Activated CD4-positive, alpha-beta memory T cell treated with anti-CD3 and anti-CD28 coated beads, Interleukin-2, amount 10 ng/mL, durations not matched to agents 7 days and 5 days (primary cell): ENCODE measurements around the gene TNFRSF17. TPM values are rescaled to one million over a fixed set of nuclear protein-coding genes. Genes with fewer than 3 reads are reported as not detected.
A peak's percentile ranks its signal among the peaks of the same experiment; 100 is the strongest.
"Not testable (repeated sequence)": the region's sequence is repeated elsewhere in the genome, so short reads cannot be mapped to it uniquely, and the experiment has no call there.

Experiments
- CTCF ChIA-PET: fragments of 350-600 bp; sonication (Branson Sonifier 250); formaldehyde crosslinking; loops from one replicate; lab custom pipeline; 2021; ENCODE audit warnings: antibody characterized with exemption, inconsistent platforms; lab: Charles Lee
- POLR2A ChIA-PET: fragments of 350-600 bp; sonication (Branson Sonifier 250); formaldehyde crosslinking; loops from one replicate; lab custom pipeline; 2021; ENCODE audit warnings: antibody characterized with exemption; lab: Charles Lee
- DNase-seq: peaks from one replicate; pipeline ENCODE4 v3.0.0-alpha.2; 2020
- H3K27ac Mint-ChIP-seq: one replicate; pipeline ENCODE4 v1.8.0; 2021; ENCODE audit warnings: mild to moderate bottlenecking, mixed read lengths
- H3K27me3 Mint-ChIP-seq: one replicate; pipeline ENCODE4 v1.8.0; 2021; ENCODE audit warnings: mixed read lengths
- H3K36me3 Mint-ChIP-seq: one replicate; pipeline ENCODE4 v1.8.0; 2021; ENCODE audit warnings: low read depth, mixed read lengths
- H3K4me1 Mint-ChIP-seq: one replicate; pipeline ENCODE4 v1.8.0; 2021; ENCODE audit warnings: mixed read lengths
- H3K4me3 Mint-ChIP-seq: one replicate; pipeline ENCODE4 v1.8.0; 2021; ENCODE audit warnings: mild to moderate bottlenecking, mixed read lengths
- H3K9me3 Mint-ChIP-seq: one replicate; pipeline ENCODE4 v1.8.0; 2021; ENCODE audit warnings: mixed read lengths
- total RNA-seq, 2 experiments: library from RNA; stranded (reverse); gene quantifications; one replicate each; pipeline ENCODE4 v1.2.3, GENCODE V29; 2021

TNFRSF17 gene
- not detected for total RNA-seq

GRCh38 chr16:11964761-11965551 lies at the start of gene TNFRSF17:
TNFRSF17 (plus strand) TSS chr16:11965210; CDS start chr16:11965325, 115 bp downstream.
- no peak for DNase-seq
- no peaks in the 10 kb centered on the region for H3K27me3 Mint-ChIP-seq
- no peaks in the 10 kb centered on the region for H3K4me1 Mint-ChIP-seq
- H3K9me3 Mint-ChIP-seq, result no peaks in the 10 kb centered on the region
- ChIA-PET POLR2A (interaction anchor here (0.9 to 1.0 kb wide), 2 partner anchors 12 to 13 kb away, joined by 3 read pairs; partner anchors contain the start of gene SNX29), CTCF (interaction anchor here (2.3 kb wide), 1 partner anchor 103 kb away, joined by 8 read pairs; no protein-coding TSS in a partner anchor)
- no peaks in the 10 kb centered on the region for H3K36me3 Mint-ChIP-seq
- H3K27ac Mint-ChIP-seq, result no peak within 1 kb of the TSS
- no peak within 1 kb of the TSS for H3K4me3 Mint-ChIP-seq

- peaks cover 29% of the 10 kb centered on the region for H3K36me3 Mint-ChIP-seq
- H3K4me3 Mint-ChIP-seq, result peak within 1 kb of the TSS; percentile 88
- ChIA-PET POLR2A (interaction anchor here (0.6 to 4.4 kb wide), 17 partner anchors 11 to 1172 kb away, joined by 3 to 23 read pairs (median 3); partner anchors contain the start of genes NUBP1, RSL1D1, SNX29 and TXNDC11), CTCF (interaction anchor here (0.9 to 1.6 kb wide), 3 partner anchors 9 to 174 kb away, joined by 3 to 4 read pairs (median 3); no protein-coding TSS in a partner anchor)
- H3K27ac Mint-ChIP-seq, result peak within 1 kb of the TSS; percentile 93
- peaks cover 13% of the 10 kb centered on the region for H3K27me3 Mint-ChIP-seq
- H3K9me3 Mint-ChIP-seq, result no peaks in the 10 kb centered on the region
- H3K4me1 Mint-ChIP-seq, result peaks cover 34% of the 10 kb centered on the region
- peak; percentile 100 for DNase-seq
Observed at GRCh38 chr16:11915644-11916523, 49.1 kb upstream of the TNFRSF17 start, which contains the start of gene GSPT1. GSPT1 (minus strand) TSS chr16:11915956; CDS start chr16:11915720, 236 bp downstream.

GRCh38 chr16:11916524-11917285 lies 48.3 kb upstream of the TNFRSF17 start:
- Mint-ChIP-seq H3K27ac (peak overlapping the region; percentile 79), H3K9me3 (no peaks in the 10 kb centered on the region), H3K4me1 (peaks cover 30% of the 10 kb centered on the region), H3K36me3 (peaks cover 29% of the 10 kb centered on the region), H3K4me3 (peak overlapping the region; percentile 80), H3K27me3 (peaks cover 13% of the 10 kb centered on the region)
- DNase-seq, result no peak
- CTCF ChIA-PET, result interaction anchor here (1.0 to 1.6 kb wide), 2 partner anchors 10 to 151 kb away, joined by 3 to 4 read pairs; no protein-coding TSS in a partner anchor
- POLR2A ChIA-PET, result interaction anchor here (0.7 to 4.4 kb wide), 8 partner anchors 47 to 177 kb away, joined by 3 to 23 read pairs (median 4); partner anchors contain the start of genes RSL1D1, SNX29 and TXNDC11

GRCh38 chr16:11924046-11924445 lies 41.0 kb upstream of the TNFRSF17 start:
- H3K9me3 Mint-ChIP-seq, DNase-seq, POLR2A ChIA-PET, H3K27ac Mint-ChIP-seq, CTCF ChIA-PET, H3K27me3 Mint-ChIP-seq, H3K36me3 Mint-ChIP-seq, H3K4me1 Mint-ChIP-seq, H3K4me3 Mint-ChIP-seq: not testable (repeated sequence)

GRCh38 chr16:11927350-11927749 lies 37.7 kb upstream of the TNFRSF17 start:
- H3K36me3 Mint-ChIP-seq, CTCF ChIA-PET, POLR2A ChIA-PET, H3K27me3 Mint-ChIP-seq, DNase-seq, H3K9me3 Mint-ChIP-seq, H3K4me3 Mint-ChIP-seq, H3K4me1 Mint-ChIP-seq, H3K27ac Mint-ChIP-seq: not testable (repeated sequence)

- H3K27me3 Mint-ChIP-seq, POLR2A ChIA-PET, H3K27ac Mint-ChIP-seq, DNase-seq, H3K4me3 Mint-ChIP-seq, CTCF ChIA-PET, H3K36me3 Mint-ChIP-seq, H3K4me1 Mint-ChIP-seq, H3K9me3 Mint-ChIP-seq: not testable (repeated sequence)
Observed at GRCh38 chr16:11941945-11942344, 23.1 kb upstream of the TNFRSF17 start, which contains the start of gene NPIPB2. NPIPB2 (minus strand) TSS chr16:11942045; CDS start chr16:11942045, 0 bp downstream.

- Mint-ChIP-seq H3K4me3 (no peak overlapping the region), H3K36me3 (no peaks in the 10 kb centered on the region), H3K27me3 (no peaks in the 10 kb centered on the region), H3K27ac (no peak overlapping the region), H3K9me3 (no peaks in the 10 kb centered on the region), H3K4me1 (no peaks in the 10 kb centered on the region)
- POLR2A ChIA-PET, result no interaction called here
- DNase-seq, result no peak
- CTCF ChIA-PET, result interaction anchor here (0.6 to 1.5 kb wide), 2 partner anchors 122 to 575 kb away, joined by 3 to 5 read pairs; no protein-coding TSS in a partner anchor
Observed at GRCh38 chr16:11946433-11946832, 18.6 kb upstream of the TNFRSF17 start.

GRCh38 chr16:11948819-11949218 lies 16.2 kb upstream of the TNFRSF17 start:
- H3K27me3 Mint-ChIP-seq, result no peaks in the 10 kb centered on the region

GRCh38 chr16:11949527-11949926 lies 15.5 kb upstream of the TNFRSF17 start:
- no peaks in the 10 kb centered on the region for H3K36me3 Mint-ChIP-seq
- DNase-seq, result no peak
- POLR2A ChIA-PET, result no interaction called here
- no peaks in the 10 kb centered on the region for H3K4me1 Mint-ChIP-seq
- H3K4me3 Mint-ChIP-seq, result no peak overlapping the region
- no peak overlapping the region for H3K27ac Mint-ChIP-seq
- CTCF ChIA-PET, result interaction anchor here (1.7 kb wide), 1 partner anchor 119 kb away, joined by 8 read pairs; no protein-coding TSS in a partner anchor
- no peaks in the 10 kb centered on the region for H3K27me3 Mint-ChIP-seq
- no peaks in the 10 kb centered on the region for H3K9me3 Mint-ChIP-seq

More at GRCh38 chr16:11948819-11949218, 16.2 kb upstream of the TNFRSF17 start:
- ChIA-PET POLR2A (no interaction called here), CTCF (interaction anchor here (1.7 kb wide), 1 partner anchor 119 kb away, joined by 8 read pairs; no protein-coding TSS in a partner anchor)
- no peak for DNase-seq
- no peak overlapping the region for H3K27ac Mint-ChIP-seq
- no peaks in the 10 kb centered on the region for H3K9me3 Mint-ChIP-seq
- no peaks in the 10 kb centered on the region for H3K36me3 Mint-ChIP-seq
- H3K4me1 Mint-ChIP-seq, result no peaks in the 10 kb centered on the region
- H3K4me3 Mint-ChIP-seq, result no peak overlapping the region

GRCh38 chr16:11950388-11950787 lies 14.6 kb upstream of the TNFRSF17 start:
- CTCF ChIA-PET, result no interaction called here
- no peak for DNase-seq
- no peaks in the 10 kb centered on the region for H3K9me3 Mint-ChIP-seq
- POLR2A ChIA-PET, result no interaction called here
- no peak overlapping the region for H3K27ac Mint-ChIP-seq
- H3K36me3 Mint-ChIP-seq, result no peaks in the 10 kb centered on the region
- no peaks in the 10 kb centered on the region for H3K4me1 Mint-ChIP-seq
- no peak overlapping the region for H3K4me3 Mint-ChIP-seq
- H3K27me3 Mint-ChIP-seq, result no peaks in the 10 kb centered on the region

- POLR2A ChIA-PET, result not testable (repeated sequence)
Observed at GRCh38 chr16:11953576-11953975, 11.4 kb upstream of the TNFRSF17 start.

GRCh38 chr16:11955713-11956123 lies 9.3 kb upstream of the TNFRSF17 start:
- ChIA-PET CTCF (interaction anchor here (0.6 kb wide), 1 partner anchor 131 kb away, joined by 3 read pairs; no protein-coding TSS in a partner anchor), POLR2A (no interaction called here)
- Mint-ChIP-seq H3K4me3 (no peak overlapping the region), H3K4me1 (no peaks in the 10 kb centered on the region), H3K9me3 (no peaks in the 10 kb centered on the region), H3K27ac (no peak overlapping the region), H3K27me3 (no peaks in the 10 kb centered on the region), H3K36me3 (no peaks in the 10 kb centered on the region)
- no peak for DNase-seq

More at GRCh38 chr16:11953576-11953975, 11.4 kb upstream of the TNFRSF17 start:
- CTCF ChIA-PET, H3K27ac Mint-ChIP-seq, DNase-seq, H3K4me3 Mint-ChIP-seq, H3K4me1 Mint-ChIP-seq, H3K27me3 Mint-ChIP-seq, H3K9me3 Mint-ChIP-seq, H3K36me3 Mint-ChIP-seq: not testable (repeated sequence)
